ENCODE results near the gene ADGRL3.
"Not testable (repeated sequence)": the region's sequence is repeated elsewhere in the genome, so short reads cannot be mapped to it uniquely, and the experiment has no call there.

Gene ADGRL3

DNA sequence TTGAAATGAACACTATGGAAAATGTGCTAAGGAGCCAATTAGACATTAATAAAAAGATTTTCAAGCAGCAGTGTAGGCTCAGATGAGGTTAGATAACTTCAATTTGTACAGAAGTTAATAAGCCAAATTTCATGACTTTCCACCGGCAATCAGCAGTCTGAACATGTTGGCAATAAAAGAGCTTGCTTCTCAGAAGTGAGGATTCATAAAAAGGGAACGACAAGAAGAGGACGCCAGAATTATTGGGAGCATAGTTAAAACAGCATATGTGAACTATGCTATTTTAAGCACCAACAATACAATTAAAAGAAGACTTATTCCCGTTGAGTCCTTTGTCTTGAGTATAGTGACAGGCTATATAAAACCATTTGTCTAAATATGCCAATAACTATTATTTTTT lies 785.3 kb downstream of the ADGRL3 start:
- no peak for DNase-seq

DNA sequence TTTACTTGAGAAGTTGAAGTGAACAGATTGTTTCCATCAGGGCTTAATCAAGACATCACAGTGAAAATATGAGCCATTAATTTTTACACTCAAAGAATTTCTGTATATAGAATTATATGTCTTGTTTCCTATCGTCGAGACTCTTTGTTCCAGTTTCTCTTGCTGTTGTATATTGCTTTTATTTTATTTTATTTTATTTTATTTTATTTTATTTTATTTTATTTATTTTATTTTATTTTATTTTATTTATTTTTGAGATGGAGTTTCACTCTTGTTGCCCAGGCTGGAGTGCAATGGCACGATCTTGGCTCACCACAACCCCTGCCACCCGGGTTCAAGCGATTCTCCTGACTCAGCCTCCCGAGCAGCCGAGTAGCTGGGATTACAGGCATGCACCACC lies 786.8 kb downstream of the ADGRL3 start:
- DNase-seq, result not testable (repeated sequence)

DNA sequence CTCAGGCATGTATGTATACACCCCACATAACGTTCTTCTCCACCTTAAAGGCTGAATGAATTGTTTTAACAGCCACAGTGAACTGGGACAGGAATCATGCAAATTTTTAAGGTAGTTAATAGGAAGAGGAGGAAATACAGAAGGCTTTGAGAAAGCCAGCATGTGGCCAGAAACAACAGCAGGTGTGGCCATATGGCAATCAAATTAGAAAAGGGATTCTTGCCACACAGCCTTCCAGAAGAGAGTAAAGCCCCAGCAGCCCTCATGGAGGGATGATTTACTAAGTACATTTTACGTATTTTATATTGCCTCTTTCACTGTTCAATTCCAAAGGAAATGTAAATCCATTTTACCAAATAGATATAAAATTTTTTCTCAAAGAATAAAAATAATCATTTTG lies 792.2 kb downstream of the ADGRL3 start:
- DNase-seq, result peak in 1 of 58 donors; percentile 1

DNA sequence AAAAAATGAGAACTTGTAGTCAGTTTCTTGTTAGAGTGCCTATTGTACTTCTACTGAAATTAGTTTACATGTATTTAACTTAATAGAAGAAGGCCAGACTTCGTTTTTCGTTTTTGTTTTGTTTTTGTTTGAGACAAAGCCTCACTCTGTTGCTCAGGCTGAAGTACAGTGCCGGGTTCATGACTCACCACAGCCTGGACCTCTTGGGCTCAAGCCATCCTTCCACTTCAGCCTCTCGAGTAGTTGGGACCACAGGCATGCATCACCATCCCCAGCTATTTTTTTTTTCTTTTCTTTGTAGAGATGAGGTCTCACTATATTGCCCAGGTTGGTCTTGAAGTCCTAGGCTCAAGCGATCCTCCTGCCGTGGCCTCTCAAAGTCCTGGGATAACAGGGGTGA lies 793.9 kb downstream of the ADGRL3 start:
- peak in 1 of 58 donors; percentile 3 for DNase-seq

DNA sequence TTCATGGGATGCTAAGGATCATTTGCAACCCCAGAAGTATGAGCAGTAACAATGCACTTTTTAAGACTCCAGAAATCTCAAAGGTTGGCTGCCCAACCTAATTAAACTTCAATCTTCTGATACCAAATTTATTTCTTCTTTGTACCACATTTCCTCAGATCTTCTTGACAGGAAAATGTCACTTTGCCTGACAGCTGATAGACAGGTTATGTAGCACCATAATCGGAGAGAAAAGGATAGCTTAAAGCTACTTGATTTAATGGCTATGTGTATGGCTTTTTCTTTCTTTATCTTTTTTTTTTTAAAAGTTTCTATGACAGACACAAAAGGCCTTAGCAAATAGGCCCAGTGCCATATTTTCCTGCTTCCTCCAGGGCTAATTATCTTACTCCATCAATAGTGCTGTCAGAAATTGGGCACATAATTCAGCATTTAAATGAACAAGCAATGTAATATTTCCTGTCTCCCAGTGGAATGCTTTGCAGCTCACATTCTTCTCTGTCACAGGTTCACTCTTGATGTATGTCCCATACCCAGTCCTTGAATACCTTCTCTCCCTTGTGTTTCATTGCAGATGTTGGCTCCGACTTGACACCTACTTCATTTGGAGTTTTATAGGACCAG lies 795.7 kb downstream of the ADGRL3 start:
- DNase-seq, result no peak

DNA sequence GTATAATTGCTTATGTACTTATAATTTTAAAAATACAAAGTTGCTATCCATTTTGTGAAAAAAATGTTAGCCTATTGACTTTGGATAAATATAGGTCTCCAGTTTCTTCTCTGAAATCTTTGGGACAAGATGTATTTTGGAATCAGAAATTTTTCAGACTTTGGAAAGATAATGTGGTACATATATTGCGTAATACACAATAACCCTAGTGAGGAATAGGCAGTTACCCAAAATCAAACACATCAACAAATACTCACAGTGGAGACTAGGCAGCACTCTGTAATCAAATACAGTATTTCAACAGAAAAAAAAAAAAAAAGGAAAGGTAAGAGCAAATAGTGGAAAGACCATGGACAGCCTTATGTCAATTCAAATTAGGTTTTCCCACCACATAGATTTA lies 796.8 kb downstream of the ADGRL3 start:
- no peak for DNase-seq

DNA sequence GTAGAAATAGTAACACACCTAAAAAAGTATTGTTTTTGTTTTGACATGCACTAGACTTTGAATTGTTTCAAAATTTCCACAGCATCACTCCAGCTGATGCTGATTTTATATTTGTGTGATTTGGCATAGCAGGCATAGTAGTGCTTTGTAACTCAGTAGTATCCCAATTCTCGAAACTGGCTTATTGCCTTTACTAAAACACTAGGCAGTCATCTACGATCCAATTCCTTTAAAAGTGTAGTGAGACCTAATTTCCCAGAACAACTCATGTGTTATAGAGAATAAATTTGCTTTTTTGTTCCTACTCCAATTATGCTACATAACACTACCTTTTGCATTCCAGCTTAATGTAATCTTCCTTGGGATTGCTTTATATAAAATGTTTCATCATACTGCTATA lies 797.7 kb downstream of the ADGRL3 start:
- no peak for DNase-seq

DNA sequence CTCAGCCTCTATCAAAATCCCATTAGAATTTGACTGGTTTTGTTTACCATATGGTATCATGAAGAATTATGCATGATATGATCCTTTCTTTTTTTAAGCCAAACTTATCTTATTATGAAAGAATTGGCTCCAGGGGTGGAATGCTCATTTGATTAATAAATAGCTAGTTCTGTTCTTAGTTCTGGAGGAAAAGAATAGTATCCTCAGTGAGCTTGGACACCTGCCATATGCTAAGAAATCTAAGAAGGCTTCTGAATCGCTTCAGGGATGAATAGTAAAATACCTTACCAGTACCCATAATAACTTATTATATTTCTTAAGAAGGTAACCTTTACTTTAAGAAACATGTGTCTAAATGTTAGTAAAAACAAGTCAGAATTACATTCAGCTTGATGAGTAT lies 803.6 kb downstream of the ADGRL3 start:
- no peak for DNase-seq

DNA sequence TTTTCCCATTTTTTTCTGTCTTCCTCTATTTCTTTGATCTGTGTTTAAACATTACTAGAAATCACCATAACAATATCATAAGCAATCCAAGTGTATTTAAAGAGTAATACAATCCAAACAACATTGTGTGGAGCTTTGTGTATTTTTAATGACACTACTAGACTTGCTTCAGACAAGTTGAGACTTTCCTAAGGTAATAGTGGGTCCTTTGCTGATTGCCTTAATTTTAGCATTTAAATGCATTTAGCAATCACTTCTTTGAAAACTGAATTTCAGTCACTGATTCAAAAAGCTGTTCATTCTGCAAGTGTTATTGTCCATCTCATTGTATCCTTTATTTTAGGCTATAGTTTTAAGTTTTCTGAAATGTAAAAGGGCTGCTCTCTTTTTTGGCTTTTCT lies 804.8 kb downstream of the ADGRL3 start:
- DNase-seq, result no peak

DNA sequence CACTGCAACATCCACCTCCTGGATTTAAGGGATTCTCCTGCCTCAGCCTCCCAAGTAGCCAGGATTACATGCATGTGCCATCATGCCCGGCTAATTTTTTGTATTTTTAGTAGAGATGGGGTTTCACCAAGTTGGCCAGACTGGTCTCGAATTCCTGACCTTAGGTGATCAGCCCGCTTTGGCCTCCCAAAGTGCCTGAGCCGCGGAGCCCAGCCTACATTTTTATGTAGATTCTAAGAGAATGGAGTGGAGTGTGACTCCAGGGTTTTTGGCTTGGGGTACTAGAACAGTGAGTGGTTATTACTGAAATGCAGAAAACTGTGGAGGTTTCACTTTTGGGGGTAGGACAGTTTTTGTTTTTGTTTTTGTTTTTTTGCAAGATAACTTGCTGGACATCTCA lies 806.0 kb downstream of the ADGRL3 start:
- DNase-seq, result no peak

DNA sequence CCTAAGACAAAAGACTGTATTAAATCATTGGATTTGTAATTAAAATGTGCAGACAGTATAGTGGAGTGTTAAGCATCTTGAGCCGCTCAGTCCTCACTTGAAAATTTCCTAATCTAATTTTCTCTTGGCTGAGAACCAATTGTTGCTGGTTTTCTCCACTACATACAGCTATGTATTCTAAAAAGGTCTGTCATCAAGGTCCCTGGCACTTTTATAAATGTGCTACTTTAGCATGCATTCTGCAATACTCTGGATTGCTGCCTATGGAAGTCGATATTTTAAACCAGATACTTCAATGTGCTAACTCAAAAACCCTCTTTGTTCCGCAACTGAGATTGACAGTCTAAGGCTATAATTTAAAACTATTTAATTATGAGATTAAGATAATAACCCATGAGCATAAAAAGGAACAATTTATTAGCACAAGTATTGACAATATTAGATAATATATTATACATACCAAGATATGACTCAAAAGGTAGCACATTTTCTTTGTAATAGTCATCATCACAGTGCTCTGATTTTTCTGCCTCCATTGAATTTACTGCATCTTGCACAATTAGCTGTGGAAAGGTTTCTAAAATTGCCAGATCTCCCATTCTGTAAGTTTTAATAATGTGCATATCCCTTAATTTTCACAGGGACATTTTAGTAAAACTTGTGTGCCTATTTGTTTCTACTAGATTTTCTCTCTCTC lies 815.1 kb downstream of the ADGRL3 start:
- no peak for DNase-seq

DNA sequence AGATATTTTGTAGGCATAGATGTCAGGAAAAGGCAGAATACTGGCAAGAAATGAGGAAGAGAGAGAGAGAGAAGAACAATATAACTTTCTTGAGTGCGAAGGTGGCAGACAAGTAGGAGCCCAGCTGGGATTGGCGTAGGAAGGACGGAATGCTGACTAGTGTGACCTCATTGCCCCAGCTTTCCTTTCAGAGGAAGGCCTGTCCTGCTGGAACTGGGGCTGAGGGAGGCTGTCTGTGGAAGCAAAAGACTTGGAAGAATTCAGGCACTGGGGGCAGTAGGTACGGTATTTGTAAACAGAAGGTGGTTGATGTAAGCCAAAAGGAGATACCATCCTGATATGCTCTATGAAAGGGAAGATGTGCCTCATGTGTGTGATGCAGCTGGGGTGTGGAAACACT lies 818.4 kb downstream of the ADGRL3 start:
- DNase-seq, result no peak

DNA sequence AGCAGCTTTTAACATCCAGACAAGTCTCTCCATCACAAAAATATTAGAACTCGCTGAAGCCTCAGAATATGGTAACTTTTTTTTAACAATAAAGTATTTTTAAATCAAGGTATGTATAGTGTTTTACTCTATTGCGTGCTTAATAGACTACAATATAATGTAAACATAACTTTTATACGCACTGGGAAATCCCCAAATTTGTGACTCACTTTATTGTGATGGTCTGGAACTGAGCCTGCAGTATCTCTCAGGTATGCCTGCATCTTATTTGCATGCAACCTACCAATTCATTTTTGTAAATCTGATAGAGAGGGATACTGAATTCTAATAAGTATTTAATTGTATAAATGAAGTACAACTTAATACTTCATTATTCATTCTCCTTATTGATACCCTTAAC lies 823.5 kb downstream of the ADGRL3 start:
- no peak for DNase-seq

DNA sequence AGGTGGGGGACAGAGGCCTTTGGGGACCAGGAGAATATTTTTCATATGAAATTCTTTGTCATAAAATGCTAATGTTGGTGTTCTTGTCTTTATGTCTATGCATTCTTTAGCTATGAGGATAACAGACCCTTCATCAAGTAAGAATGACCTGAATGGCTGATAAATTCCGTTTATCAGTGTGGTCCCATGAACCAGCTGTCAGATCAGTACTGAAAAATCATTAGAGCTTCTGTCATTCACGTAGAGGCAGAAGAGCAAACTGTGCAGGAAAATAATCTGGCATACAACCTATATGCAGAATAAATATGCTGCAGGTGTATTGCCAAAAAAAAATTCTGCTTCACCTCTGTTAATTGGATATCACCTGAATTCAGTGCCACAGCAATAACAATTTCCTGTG lies 828.6 kb downstream of the ADGRL3 start:
- no peak for DNase-seq

DNA sequence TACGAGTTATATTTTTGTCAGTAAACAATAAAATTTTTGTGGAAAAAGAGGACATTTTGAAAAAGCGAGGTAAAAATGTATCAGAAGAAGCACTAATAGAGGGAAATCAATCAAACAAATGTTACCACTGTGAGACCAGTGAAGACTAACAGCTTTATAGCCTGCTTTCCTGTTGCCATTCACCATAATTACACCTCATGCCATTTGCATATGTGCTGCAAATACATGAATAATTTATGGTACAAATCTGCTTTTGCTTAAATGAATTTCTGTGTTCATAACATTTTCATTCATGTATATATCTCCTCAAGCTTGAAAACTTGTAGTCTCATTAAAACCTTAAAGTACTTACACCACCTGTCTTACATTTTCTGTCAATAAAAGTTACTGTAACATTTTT lies 830.8 kb downstream of the ADGRL3 start:
- no peak for DNase-seq

DNA sequence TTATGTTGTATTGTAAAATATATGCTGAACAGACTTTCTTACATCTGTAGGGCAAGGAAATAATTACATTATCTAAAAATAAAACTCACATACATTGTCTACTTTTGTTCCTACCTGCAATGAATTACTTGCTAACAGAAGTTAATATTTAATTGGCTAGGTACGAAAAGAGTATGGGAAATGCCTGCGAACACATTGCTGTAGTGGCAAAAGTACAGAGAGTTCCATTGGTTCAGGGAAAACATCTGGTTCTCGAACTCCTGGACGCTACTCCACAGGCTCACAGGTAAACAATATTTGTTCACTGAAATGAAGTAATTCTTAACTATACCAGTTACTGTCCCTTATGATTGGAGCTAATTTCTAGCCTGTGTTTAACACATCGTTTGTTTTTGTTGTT lies 837.4 kb downstream of the ADGRL3 start:
- DNase-seq, result no peak

DNA sequence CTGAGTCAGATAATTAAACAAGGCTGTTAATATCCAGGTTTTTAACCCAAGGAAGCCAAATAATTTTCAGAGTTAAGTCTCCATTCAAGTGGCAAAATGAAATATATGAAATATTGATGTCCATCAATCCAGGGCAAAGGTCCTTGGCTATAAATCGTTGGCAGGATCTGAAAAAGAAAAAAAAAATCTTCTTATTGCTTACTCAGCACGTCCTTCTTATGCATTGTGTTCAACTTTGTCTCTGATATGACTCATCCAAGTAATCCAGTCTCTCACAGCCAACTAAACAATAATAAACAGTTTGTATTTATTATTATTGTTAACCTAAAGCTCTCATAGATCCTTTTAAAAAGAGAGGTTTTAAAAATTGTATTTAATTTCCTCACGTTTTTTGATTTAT lies 851.2 kb downstream of the ADGRL3 start:
- DNase-seq, result no peak

DNA sequence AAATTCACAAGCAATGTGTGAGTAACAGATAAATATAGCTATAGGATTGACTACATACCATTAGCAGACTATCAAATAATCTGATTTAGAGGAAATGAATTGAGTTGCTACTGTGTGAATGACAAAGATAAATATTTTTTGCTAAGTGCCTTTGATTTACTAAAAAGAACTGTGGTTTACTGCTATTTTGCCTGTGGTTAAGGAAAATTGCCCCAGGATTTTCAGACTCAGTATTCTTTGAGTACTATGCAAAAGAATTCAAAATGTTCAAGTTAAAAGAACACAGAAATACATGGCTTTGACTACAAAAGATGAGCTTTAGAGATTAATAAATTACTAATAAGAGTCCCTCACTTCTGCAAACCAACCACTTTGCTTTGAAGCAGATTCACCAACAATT lies 853.8 kb downstream of the ADGRL3 start:
- DNase-seq, result no peak

DNA sequence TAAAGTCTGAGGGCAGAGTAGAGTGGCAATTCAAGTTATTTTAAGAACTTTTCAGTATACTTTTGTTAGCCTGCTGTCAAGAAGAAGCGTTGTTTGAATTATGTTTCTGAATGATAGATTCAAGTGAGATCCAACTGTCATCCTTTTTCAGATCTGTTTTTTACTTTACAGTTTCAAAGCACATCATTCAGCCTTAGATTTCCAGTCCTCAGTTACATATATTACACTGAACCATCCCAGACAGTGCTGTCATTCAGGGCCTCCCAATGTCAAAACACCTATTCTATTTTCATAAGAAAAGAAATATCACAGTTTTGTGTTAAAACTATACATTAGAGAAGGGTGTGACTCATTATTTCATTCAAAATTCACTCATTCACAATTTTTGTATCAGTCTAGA lies 856.9 kb downstream of the ADGRL3 start:
- no peak for DNase-seq

DNA sequence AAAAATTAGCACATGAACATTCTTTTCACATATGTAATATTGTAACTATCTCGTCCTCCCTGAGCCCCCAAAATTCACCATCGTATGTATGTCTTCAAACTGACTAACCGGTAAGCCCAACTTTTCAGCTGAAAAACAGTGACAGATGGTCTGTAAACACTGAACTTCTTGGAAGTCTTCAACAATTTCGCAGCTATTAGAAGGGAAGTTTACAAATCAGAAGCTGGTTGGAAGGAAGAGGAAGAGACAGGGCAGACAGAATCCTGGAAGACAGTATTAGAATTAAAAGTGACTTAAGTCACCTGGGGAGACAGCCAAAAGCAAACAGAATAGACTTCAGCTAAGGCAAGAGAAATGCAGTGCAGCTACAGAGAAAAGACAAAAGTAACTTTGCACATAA lies 858.4 kb downstream of the ADGRL3 start:
- no peak for DNase-seq

DNA sequence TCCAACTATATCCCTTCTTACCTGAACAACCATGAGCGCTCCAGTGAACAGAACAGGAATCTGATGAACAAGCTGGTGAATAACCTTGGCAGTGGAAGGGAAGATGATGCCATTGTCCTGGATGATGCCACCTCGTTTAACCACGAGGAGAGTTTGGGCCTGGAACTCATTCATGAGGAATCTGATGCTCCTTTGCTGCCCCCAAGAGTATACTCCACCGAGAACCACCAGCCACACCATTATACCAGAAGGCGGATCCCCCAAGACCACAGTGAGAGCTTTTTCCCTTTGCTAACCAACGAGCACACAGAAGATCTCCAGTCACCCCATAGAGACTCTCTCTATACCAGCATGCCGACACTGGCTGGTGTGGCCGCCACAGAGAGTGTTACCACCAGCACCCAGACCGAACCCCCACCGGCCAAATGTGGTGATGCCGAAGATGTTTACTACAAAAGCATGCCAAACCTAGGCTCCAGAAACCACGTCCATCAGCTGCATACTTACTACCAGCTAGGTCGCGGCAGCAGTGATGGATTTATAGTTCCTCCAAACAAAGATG lies 870.2 kb downstream of the ADGRL3 start:
- no peak for DNase-seq

DNA sequence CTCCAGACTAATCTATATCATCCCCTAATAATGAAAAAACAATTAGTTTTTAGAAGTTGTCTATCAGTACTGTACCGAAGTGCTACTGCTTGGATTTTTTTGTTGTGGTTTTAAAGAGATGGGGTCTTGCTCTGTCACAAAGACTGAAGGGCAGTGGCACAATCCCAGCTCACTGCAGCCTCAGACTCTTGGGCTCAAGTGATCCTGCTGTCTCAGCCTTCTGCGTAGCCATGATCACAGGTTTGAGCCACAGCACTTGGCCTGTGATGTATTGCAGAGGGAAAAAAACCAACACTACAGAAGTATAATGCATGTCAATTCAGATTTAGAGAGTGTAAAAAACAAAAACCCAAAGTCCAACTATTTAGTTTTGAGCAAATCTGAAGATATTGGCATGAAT lies 875.0 kb downstream of the ADGRL3 start:
- DNase-seq, result no peak

DNA sequence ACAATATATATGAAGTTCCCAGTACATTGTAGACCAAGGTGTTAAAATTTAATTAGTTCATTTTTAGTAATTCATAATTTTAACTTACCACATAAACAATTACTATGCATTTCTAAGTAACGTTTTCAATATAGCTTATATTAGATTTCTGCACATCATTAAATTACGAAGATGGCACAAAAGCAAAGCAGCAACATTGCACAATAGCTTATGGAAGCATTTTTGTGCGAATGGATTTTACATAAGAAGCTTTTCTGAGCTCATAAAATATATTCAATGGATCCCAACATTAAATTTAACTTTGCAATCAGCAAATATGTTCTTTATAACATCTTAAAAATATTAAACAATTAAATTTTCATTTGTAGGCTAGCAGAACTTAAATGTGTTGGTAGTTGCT lies 875.4 kb downstream of the ADGRL3 start:
- DNase-seq, result no peak
